ENCODE data around the gene CDK14. TPM values are rescaled to one million over a fixed set of nuclear protein-coding genes. Genes with fewer than 3 reads are reported as not detected.

The CDK14 gene
- total and polyA plus RNA-seq, 10 of the 15 experiments (the other 5 are each of a cell fraction or from before 2014, with no cell fraction given) = 6.5 to 61.3 (median 24.2) TPM

GRCh38 chr7:90705391-90706071, 109.4 kb downstream of the CDK14 start (continued):
- TF ChIP-seq ZNF687 (IDR thresholded peaks at IDR 0.05) = no peak
- no peak for TF ChIP-seq BCLAF1 (IDR thresholded peaks at IDR 0.05)
- TF ChIP-seq NFXL1 (IDR thresholded peaks at IDR 0.05; ENCODE audit: borderline replicate concordance) = no peak
- TF ChIP-seq SMAD5 (IDR thresholded peaks at IDR 0.05; ENCODE audit: low read depth) = no peak
- no peak for TF ChIP-seq NR2C2 (IDR thresholded peaks at IDR 0.05; ENCODE audit: borderline replicate concordance, control insufficient read depth, insufficient read length, low read depth)
- TF ChIP-seq YBX1 (IDR thresholded peaks at IDR 0.05) = no peak
- no peak for TF ChIP-seq BMI1 (IDR thresholded peaks at IDR 0.05; ENCODE audit: borderline replicate concordance)

All from GM12878 (cell line).